ENCODE data around the gene COCH.
"Not testable (repeated sequence)": the region's sequence is repeated elsewhere in the genome, so short reads cannot be mapped to it uniquely, and the experiment has no call there.

The COCH gene

GRCh38 chr14:30888480-30889243 lies 14.3 kb downstream of the COCH start:
- no peaks in the 10 kb centered on the region for H3K27me3 Mint-ChIP-seq (ENCODE audit: low read depth)
- no peaks in the 10 kb centered on the region for H3K9me3 Mint-ChIP-seq
- H3K36me3 Mint-ChIP-seq (ENCODE audit: low read depth): peaks cover 11% of the 10 kb centered on the region
- no peaks in the 10 kb centered on the region for H3K4me1 Mint-ChIP-seq
- H3K27ac Mint-ChIP-seq: no peak overlapping the region
- TF ChIP-seq CTCF (IDR thresholded peaks at IDR 0.05; ENCODE audit: unreplicated experiment in 3 of 3): no peak
- H3K4me3 Mint-ChIP-seq: no peak overlapping the region

GRCh38 chr14:30889244-30889594 lies 14.9 kb downstream of the COCH start:
- Mint-ChIP-seq H3K27me3 (ENCODE audit: low read depth) (no peaks in the 10 kb centered on the region), H3K4me1 (no peaks in the 10 kb centered on the region), H3K36me3 (ENCODE audit: low read depth) (peaks cover 11% of the 10 kb centered on the region), H3K4me3 (no peak overlapping the region), H3K27ac (no peak overlapping the region), H3K9me3 (no peaks in the 10 kb centered on the region)
- no peak for TF ChIP-seq CTCF (IDR thresholded peaks at IDR 0.05; ENCODE audit: unreplicated experiment in 3 of 3)

- no peak for TF ChIP-seq CTCF (IDR thresholded peaks at IDR 0.05; ENCODE audit: unreplicated experiment in 3 of 3)
- no peak overlapping the region for H3K4me3 Mint-ChIP-seq
- H3K27me3 Mint-ChIP-seq (ENCODE audit: low read depth): no peaks in the 10 kb centered on the region
- no peaks in the 10 kb centered on the region for H3K4me1 Mint-ChIP-seq
- no peak overlapping the region for H3K27ac Mint-ChIP-seq
- H3K9me3 Mint-ChIP-seq: no peaks in the 10 kb centered on the region
- peaks cover 36% of the 10 kb centered on the region for H3K36me3 Mint-ChIP-seq (ENCODE audit: low read depth)
Measured at GRCh38 chr14:30893819-30894218, 19.5 kb downstream of the COCH start.

GRCh38 chr14:30894923-30895515 lies 20.7 kb downstream of the COCH start:
- TF ChIP-seq CTCF (IDR thresholded peaks at IDR 0.05; ENCODE audit: unreplicated experiment in 3 of 3): no peak
- Mint-ChIP-seq H3K9me3 (no peaks in the 10 kb centered on the region), H3K4me1 (no peaks in the 10 kb centered on the region), H3K36me3 (ENCODE audit: low read depth) (peaks cover 45% of the 10 kb centered on the region), H3K4me3 (no peak overlapping the region), H3K27me3 (ENCODE audit: low read depth) (no peaks in the 10 kb centered on the region), H3K27ac (no peak overlapping the region)

GRCh38 chr14:30896435-30896834 lies 22.1 kb downstream of the COCH start:
- H3K4me1 Mint-ChIP-seq: no peaks in the 10 kb centered on the region
- peaks cover 47% of the 10 kb centered on the region for H3K36me3 Mint-ChIP-seq (ENCODE audit: low read depth)
- H3K9me3 Mint-ChIP-seq: no peaks in the 10 kb centered on the region
- no peak for TF ChIP-seq CTCF (IDR thresholded peaks at IDR 0.05; ENCODE audit: unreplicated experiment in 3 of 3)
- H3K4me3 Mint-ChIP-seq: no peak overlapping the region
- no peak overlapping the region for H3K27ac Mint-ChIP-seq
- no peaks in the 10 kb centered on the region for H3K27me3 Mint-ChIP-seq (ENCODE audit: low read depth)

- peaks cover 48% of the 10 kb centered on the region for H3K36me3 Mint-ChIP-seq (ENCODE audit: low read depth)
- H3K27me3 Mint-ChIP-seq (ENCODE audit: low read depth); H3K27ac Mint-ChIP-seq; H3K4me3 Mint-ChIP-seq; H3K4me1 Mint-ChIP-seq; H3K9me3 Mint-ChIP-seq: not testable (repeated sequence)
Measured at GRCh38 chr14:30897121-30897520, 22.8 kb downstream of the COCH start.

Measured in nephron (organoid).